ENCODE data around the gene TBC1D2B. TPM values are rescaled to one million over a fixed set of nuclear protein-coding genes. Genes with fewer than 3 reads are reported as not detected.
"Not testable (repeated sequence)": the region's sequence is repeated elsewhere in the genome, so short reads cannot be mapped to it uniquely, and the experiment has no call there.

TBC1D2B gene
- total and polyA plus RNA-seq, 2 of the 4 experiments (the other 2 are of a cell fraction): 17.7 to 28.3 TPM

DNA sequence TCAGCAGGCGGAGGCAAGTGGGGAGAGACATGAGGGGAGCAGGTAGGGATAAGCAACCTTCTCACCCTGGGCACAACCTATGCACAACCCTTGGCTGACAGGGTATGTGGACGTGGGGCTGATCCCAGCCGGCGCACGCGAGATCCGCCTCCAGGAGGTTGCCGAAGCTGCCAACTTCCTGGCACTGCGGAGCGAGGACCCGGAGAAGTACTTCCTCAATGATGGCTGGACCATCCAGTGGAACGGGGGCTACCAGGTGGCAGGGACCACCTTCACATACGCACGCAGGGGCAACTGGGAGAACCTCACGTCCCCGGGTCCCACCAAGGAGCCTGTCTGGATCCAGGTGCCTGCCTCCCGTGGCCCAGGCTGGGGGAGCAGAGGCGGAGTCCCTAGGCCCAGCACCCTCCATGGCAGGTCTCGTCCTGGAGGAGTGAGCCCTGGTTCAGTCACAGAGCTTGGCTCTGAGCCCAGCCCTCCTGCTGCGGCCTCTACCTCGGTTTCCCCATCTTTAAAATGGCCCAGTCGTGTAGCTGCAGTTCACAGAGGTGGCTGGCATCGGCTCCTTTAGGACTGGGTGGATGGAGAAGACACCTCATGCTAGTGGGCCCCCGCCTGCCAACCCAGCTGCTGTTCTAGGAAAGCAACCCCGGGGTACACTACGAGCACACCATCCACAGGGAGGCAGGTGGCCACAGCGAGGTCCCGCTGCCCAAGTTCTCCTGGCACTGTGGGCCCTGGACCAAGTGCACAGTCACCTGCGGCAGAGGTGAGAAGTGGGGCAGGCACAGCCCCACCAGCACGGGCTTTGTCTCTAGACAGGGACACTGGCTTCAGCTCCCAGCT, 96.0 kb downstream of the TBC1D2B start:
- Histone ChIP-seq H3K56ac (ENCODE audit: extremely low read depth, insufficient read depth, low read length) (no peak overlapping the region), H4K5ac (ENCODE audit: low read depth, low read length) (no peak overlapping the region), H2AK5ac (ENCODE audit: low read depth, low read length) (no peak overlapping the region), H3K9me3 (ENCODE audit: control insufficient read depth, insufficient read depth, low read length) (no peaks in the 10 kb centered on the region), H3K9ac (ENCODE audit: low read depth, low read length) (no peak overlapping the region), H2BK20ac (ENCODE audit: low read depth, low read length) (no peak overlapping the region), H3K27me3 (ENCODE audit: control insufficient read depth, insufficient read depth, low read length) (peaks cover 18% of the 10 kb centered on the region), H2AK9ac (replicated peaks; ENCODE audit: low read depth, low read length, poor library complexity) (no peak overlapping the region), H2BK15ac (ENCODE audit: low read depth, low read length) (no peak overlapping the region), H3K4ac (ENCODE audit: low read depth, low read length) (no peak overlapping the region), H3K14ac (replicated peaks; ENCODE audit: low read depth, low read length) (no peak overlapping the region), H4K91ac (ENCODE audit: insufficient read depth, low read depth, low read length) (no peak overlapping the region), H3K27ac (ENCODE audit: insufficient read depth, low read length) (no peak overlapping the region), H3K36me3 (ENCODE audit: control insufficient read depth, insufficient read depth, low read length) (no peaks in the 10 kb centered on the region), H3K9me1 (ENCODE audit: insufficient read depth, low read length) (no peaks in the 10 kb centered on the region), H3K4me1 (ENCODE audit: control insufficient read depth, insufficient read depth, low read length) (no peaks in the 10 kb centered on the region; the same call in 1 of the 2 replicates), H2BK5ac (ENCODE audit: low read depth, low read length, poor library complexity, severe bottlenecking) (no peak overlapping the region), H4K20me1 (ENCODE audit: insufficient read depth, low read length) (no peaks in the 10 kb centered on the region; the same call in 1 of the 2 replicates), H3K4me3 (ENCODE audit: insufficient read depth, low read depth, low read length) (no peak overlapping the region), H4K8ac (ENCODE audit: low read depth in 2 of 2, low read length in 2 of 2) (no peak overlapping the region), H3K18ac (ENCODE audit: low read depth, low read length) (no peak overlapping the region), H2BK120ac (ENCODE audit: low read depth, low read length) (no peak overlapping the region), H3K23ac (ENCODE audit: low read depth, low read length) (no peak overlapping the region), H3K4me2 (ENCODE audit: low read depth, low read length) (no peak overlapping the region), H3K79me1 (ENCODE audit: low read depth in 1 of 2, low read length in 2 of 2) (no peaks in the 10 kb centered on the region), H2AFZ (replicated peaks; ENCODE audit: low read length, poor library complexity) (no peak overlapping the region)
- dilution Hi-C loops (cut with HindIII; ENCODE audit: low sequenced_read_pairs, unreplicated experiment): no loop called here
- no peak for TF ChIP-seq MAFK (IDR thresholded peaks at IDR 0.05; ENCODE audit: low read depth, low read length)
- intact Hi-C loops (cut with micrococcal nuclease): no loop called here
- DNase-seq: no peak
- no peak for ATAC-seq (ENCODE audit: low read depth)
- ChIA-PET CTCF (no interaction called here), POLR2A (ENCODE audit: unreplicated experiment) (no interaction called here)
- in situ Hi-C loops (cut with MboI; ENCODE audit: low sequenced_read_pairs): no loop called here
- BruUV-seq (replicated peaks): no TSS peak
- WGBS, 2 experiments (ENCODE audit: extremely low coverage in 2 of 2, insufficient read length in 1 of 2): 100% methylated on average over 4 of the region's 30 CpGs; no CpG with 5 or more reads in 1 of the 2 experiments

GRCh38 chr15:77980674-77981073, 96.8 kb downstream of the TBC1D2B start:
- H3K9ac ChIP-seq (ENCODE audit: low read depth, low read length); H3K14ac ChIP-seq (replicated peaks; ENCODE audit: low read depth, low read length); H2AK9ac ChIP-seq (replicated peaks; ENCODE audit: low read depth, low read length, poor library complexity); ATAC-seq (ENCODE audit: low read depth); H2BK15ac ChIP-seq (ENCODE audit: low read depth, low read length); H3K18ac ChIP-seq (ENCODE audit: low read depth, low read length); H3K4ac ChIP-seq (ENCODE audit: low read depth, low read length); H2BK120ac ChIP-seq (ENCODE audit: low read depth, low read length); H2BK5ac ChIP-seq (ENCODE audit: low read depth, low read length, poor library complexity, severe bottlenecking); POLR2A ChIA-PET (ENCODE audit: unreplicated experiment); H4K20me1 ChIP-seq (ENCODE audit: insufficient read depth, low read length); H2AK5ac ChIP-seq (ENCODE audit: low read depth, low read length); BruUV-seq (replicated peaks); H3K36me3 ChIP-seq (ENCODE audit: control insufficient read depth, insufficient read depth, low read length); H3K27ac ChIP-seq (ENCODE audit: insufficient read depth, low read length); H3K9me1 ChIP-seq (ENCODE audit: insufficient read depth, low read length); H2BK20ac ChIP-seq (ENCODE audit: low read depth, low read length); DNase-seq; H3K9me3 ChIP-seq (ENCODE audit: control insufficient read depth, insufficient read depth, low read length); H3K23ac ChIP-seq (ENCODE audit: low read depth, low read length); H3K79me1 ChIP-seq (ENCODE audit: low read depth in 1 of 2, low read length in 2 of 2); H3K56ac ChIP-seq (ENCODE audit: extremely low read depth, insufficient read depth, low read length); H3K4me2 ChIP-seq (ENCODE audit: low read depth, low read length); H3K4me1 ChIP-seq (ENCODE audit: control insufficient read depth, insufficient read depth, low read length); CTCF ChIA-PET; H4K91ac ChIP-seq (ENCODE audit: insufficient read depth, low read depth, low read length); in situ Hi-C loops (cut with MboI; ENCODE audit: low sequenced_read_pairs); H4K5ac ChIP-seq (ENCODE audit: low read depth, low read length); H3K4me3 ChIP-seq (ENCODE audit: insufficient read depth, low read depth, low read length); H4K8ac ChIP-seq (ENCODE audit: low read depth in 2 of 2, low read length in 2 of 2); intact Hi-C loops (cut with micrococcal nuclease); H2AFZ ChIP-seq (replicated peaks; ENCODE audit: low read length, poor library complexity); dilution Hi-C loops (cut with HindIII; ENCODE audit: low sequenced_read_pairs, unreplicated experiment): not testable (repeated sequence)
- no CpG with 5 or more reads among the region's 5 CpGs for WGBS, 2 experiments (ENCODE audit: extremely low coverage in 2 of 2, insufficient read length in 1 of 2)
- peaks cover 18% of the 10 kb centered on the region for H3K27me3 ChIP-seq (ENCODE audit: control insufficient read depth, insufficient read depth, low read length)

Measured in IMR-90 (cell line).